GM18520 (cell line): ENCODE results near the gene MCM5.
"Not testable (repeated sequence)": the region's sequence is repeated elsewhere in the genome, so short reads cannot be mapped to it uniquely, and the experiment has no call there.

Experiments
- ATAC-seq: cut with Tn5 transposase; IDR thresholded peaks from one replicate; pipeline ENCODE4 v1.9.1; 2021; ENCODE audit not compliant: unreplicated experiment

The MCM5 gene

DNA sequence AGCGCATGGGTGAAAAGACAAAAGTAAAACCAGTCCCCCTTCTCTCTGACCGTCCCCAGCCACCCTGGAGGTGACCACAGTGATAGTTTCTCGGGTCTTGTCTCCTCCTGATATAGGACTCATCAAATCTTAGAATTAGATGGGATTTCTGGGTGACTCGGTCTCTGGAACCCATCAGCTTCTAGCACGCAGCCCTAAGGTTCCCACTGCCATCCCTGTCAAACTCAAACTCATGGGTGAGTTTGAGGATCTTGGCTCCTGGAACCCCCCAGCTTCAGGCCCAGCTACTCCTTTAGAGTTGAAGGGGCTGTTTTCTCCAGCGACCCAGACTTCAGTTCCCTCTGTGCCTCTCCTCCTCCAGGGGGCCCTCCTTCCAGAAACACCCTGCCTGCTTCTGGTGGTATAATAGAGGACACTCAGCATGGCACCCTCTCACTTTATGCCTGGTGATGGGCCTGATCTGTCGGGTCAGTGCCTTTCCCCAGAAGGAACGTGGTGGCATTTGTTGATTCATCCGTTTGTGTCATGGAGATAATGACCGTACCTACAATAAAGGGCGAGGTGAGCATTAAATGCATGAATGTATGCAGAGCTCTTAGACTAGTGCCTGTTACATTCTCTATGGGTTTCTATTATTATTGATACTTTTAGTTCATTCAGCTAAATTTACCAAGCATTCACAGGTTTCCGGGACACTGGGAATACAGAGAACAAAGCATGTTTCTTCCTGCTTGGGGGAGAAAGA is 31.7 kb downstream of the MCM5 start:
- ATAC-seq: no peak

DNA sequence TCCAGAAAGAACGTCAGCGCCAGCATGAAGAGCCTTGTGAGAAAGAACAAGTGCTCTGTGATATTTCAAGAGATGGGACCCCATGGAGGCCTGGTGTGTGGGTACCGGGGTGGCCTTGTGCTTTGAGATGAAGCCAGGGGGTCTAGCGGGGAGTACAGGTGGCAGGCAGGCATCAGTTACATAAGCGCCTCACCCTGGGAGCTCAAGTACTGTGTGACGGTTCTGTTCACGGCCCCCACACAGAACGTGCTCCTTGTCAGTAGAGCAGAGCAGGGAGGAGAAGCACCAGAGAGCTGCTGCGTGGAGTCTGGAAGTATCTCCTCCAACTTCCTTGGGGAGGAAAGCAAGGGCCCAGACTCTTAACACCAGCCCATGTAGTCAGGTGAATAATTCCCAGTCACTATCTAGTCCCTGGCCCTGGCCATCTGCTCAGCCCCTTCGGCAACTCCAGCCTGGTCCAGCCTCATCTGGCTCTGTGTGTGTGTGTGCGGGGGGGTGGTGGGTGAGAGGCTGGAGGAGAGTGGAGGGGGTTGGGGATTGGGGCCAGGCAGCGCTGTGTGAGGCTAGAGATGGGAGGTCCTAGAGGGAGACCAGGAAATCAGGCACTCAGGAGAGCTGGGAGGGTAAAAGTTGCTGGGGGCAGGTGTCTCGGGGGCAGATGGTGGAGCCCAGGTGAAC is 32.4 kb downstream of the MCM5 start:
- no peak for ATAC-seq

DNA sequence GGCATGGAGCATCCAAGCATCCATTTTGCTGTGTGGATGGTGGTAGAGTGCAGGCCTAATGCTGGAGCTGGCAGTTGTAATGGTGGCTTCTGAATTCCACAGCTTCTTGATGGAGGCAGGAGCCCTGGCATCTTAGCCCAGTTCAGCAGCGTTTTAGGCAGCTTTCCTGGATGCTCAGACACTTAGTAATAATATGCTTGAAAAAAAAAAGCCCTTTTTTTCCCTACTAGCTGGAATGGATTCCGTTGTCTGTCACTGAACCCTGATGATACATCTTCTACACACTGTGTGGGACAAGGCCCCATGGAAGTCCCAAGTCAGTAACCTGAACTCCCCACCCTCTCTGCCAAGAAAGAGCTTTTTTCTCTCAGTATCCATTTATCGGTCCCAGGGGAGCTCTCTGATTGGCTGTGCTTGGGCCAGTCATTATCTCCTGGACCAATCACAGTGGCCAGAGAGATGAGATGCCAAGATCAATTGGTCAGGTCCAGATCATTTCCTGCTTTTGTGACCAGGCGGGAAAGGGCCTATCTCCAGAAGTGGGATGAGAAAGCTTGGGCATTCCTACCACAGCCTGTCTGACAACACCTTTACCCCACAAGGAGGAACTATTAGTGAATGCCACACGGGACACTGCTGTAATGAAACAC is 34.2 kb downstream of the MCM5 start:
- no peak for ATAC-seq

DNA sequence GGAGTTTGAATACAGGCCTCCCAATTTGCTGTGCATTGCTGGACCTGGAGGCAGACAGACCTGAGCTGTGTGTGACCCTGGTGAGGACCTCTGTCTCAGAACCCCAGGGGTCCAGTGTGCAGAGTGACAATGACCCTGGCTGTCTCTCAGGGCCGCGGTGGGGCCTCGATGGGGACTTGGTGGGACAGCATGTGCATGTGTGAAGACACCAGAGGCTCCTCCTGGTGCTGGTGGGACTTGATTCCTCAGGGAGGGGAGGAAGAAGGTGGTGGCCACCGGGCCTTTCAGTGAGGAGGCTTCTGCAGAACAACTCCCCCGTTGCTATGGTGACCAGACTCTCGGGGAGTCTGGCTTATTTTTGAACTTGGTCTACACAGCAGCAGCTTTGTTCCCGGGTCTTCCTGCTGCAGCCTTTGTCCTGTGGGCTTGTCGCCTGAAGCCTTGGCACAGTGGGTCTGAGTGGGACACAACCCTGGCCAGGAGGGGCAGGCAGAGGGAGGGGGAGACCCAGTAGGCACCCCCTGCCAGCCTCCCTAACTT is 35.3 kb downstream of the MCM5 start:
- no peak for ATAC-seq

DNA sequence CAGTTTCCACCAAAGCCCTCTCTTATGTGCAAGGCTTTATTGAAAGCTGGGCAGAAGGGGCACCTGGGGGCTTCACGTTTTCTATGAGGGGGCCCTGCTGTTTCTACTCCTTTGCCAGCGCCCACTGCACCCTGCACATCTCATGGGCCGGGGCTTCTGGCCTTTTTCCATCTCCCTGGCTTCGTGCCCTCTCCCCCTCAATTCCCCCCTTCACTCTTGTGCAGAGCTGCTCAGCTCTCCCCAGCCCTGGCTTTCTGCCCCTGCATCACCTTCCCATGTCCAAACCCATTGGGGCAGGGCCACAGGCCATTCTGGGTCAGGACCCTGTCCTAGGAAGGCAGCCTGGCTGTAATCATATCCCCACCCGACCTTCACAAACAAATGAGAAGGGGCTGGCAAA is 36.5 kb downstream of the MCM5 start:
- ATAC-seq: no peak

DNA sequence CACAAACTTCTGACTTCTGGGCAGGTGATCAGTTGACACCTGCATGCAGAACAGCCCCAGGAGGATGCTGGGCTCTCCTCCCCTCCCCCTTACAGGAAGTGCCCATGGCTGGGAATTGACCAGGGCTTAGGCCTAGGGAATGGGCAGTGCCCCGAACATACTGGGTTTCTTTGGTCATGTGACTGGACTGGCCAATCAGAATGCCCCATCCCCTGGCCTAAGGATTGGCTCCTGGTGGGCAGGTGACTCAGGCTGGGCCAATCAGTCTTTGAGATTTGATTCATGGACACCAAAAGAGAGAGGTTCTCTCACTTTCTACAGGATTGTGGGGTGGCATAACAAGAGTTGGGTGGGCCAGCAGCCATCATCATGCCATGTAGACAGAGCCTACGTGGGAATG is 37.1 kb downstream of the MCM5 start:
- ATAC-seq: no peak

DNA sequence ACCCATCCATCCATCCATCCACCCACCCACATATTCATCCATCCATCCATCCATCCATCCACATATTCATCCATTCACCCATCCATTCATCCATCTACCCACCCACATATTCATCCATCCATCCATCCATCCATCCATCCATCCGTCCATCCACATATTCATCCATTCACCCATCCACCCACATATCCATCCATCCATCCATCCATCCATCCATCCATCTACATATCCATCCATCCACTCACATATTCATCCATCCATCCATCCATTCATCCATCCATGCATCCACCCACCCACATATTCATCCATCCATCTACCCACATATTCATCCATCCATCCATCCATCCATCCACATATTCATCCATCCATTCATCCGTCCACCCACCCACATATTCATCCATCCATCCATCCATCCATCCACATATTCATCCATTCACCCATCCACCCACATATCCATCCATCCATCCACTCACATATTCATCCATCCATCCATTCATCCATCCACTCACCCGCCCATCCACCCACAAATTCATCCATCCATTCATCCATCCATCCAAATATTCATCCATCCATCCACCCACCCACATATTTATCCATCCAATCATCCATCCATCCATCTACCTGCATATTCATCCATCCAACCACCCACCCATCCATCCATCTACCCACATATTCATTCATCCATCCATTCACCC is 38.9 kb downstream of the MCM5 start:
- not testable (repeated sequence) for ATAC-seq

DNA sequence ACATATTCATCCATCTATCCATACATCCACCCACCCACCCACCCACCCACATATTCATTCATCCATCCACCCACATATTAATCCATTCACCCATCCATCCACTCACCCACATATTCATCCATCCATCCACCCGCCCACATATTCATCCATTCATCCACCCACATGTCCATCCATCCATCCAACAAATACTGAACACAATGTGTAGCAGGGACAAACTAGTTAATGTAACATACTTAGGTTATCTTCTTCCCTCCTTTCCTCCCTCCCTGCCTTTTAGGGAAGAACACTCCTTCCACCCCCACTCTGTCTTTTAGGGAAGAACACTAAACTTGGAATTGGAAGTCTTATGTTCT is 39.4 kb downstream of the MCM5 start:
- ATAC-seq: no peak

DNA sequence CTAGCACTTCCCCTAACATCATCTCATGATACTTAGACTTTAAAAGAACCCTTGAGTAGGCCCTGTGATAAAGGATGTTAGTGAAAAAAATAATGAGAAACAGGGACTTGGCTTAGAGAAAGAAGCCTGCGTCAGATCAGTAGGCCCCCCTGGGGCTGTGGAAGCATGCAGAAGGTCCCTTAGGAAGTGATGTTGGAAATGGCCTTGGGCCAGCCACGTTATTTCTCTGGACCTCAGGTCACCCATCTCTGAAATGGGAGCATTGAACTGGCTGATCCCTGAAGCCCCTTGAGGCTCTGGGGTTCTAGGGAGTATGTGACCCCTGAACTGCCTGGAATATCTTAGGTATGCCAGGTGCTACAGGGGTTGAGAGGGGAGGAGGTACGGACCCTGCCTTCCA is 40.2 kb downstream of the MCM5 start:
- ATAC-seq: no peak

DNA sequence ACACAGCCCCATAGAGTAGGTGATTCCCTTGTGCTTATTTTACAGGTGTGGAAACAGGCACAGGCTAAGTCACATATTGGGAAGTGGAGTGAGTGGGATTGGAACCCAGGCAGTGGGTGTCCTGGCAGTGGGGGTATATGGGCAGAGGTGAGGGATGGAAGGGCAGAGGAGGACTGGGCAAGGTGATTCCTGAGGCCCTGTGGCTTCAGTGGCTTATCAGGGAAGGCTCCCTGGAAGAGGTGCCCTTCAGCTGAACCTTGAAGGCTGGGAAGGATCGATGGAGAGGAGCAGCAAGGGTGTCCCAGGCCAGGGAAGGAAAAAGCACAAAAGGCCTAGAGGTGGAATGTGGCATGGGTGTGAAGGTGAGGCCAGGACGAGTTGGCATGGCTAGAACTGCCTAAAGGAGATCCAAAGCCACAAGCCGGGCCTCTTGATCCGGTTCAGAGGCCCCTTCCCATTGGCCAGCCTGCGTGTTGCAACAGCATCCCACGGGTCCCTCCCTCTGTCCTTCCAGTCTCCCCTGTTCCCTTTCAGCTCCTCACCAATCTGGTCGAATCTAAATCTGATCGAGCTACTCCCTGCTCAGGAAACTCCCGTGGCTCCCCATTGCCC is 41.7 kb downstream of the MCM5 start:
- ATAC-seq: no peak

DNA sequence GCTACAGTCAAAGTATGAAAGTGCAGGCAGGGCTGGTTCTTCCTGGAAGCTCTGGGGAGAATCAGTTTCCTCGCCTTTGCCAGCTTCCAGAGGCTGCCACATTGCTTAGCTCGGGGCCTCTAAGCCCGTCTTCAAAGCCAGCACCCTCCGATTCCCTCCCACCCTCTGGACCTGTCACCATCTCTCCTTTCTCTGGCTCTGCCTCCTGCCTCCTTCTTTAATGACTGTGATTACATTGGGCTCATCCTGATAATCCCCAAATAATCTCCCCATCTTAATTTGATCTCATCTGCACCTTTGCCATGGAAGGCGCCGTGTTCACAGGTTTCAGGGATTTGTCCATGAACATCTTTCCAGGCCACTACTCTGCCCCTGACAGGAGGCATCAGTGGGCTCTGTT is 42.5 kb downstream of the MCM5 start:
- ATAC-seq: no peak

DNA sequence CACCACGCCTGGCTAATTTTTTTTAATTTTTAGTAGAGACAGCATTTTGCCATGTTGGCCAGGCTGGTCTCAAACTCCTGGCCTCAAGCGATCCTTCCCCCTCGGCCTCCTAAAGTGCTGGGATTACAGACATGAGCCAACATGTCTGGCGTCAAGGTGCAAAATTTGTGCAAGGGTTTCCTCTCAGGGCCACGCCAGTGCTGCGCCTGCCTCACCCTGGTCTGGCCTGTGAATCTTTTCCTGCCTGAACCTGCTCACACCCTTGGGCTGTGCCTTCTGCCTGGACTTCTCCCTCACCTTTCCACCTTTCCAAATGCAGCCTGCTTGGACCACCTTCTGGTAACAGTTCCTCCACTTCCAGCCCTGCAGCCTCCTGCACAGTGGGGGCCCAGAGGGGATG is 43.4 kb downstream of the MCM5 start:
- no peak for ATAC-seq

DNA sequence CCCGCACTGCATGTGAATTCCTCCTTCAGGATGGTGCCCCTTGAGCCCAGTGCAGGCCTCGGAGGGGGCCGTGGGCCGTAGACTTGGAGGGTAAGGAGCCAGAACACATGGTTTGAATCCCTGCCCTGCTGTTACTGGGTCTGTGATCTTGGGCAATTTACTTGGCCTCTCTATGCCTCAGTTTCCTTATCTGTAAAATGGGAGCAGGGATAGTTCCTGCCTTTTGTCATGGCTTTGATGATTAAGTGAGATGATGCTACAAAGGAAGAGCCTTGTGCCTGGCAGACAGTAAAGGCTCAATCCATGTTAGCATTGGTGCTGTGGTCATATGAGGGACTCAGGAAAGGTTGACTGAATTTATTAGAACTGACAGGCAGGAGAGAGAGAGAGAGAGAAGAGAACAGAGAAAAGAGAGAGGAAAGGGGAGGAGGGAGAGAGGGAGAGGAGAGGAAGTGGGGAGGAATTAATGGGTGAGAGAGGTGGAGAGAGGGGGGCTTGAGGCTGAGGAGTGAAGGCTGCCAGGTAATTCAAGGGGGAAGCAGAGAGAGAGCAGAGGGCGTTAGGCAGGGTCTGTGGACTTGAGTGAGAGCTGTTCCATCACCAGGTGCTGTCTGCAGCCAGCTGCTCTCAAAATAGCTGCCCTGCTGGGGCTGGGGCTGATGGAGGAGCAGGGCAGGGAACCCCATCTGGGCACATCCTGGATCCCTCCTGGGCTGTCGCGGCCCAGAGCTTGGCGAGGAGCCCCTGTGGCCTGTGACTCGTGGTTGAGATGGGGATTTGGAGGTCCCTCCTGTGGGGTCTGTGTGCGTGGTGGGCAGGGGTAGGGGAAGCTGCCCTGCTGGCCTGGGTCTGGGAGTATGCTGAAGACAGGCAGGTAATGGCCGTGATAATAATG is 44.1 kb downstream of the MCM5 start:
- no peak for ATAC-seq

DNA sequence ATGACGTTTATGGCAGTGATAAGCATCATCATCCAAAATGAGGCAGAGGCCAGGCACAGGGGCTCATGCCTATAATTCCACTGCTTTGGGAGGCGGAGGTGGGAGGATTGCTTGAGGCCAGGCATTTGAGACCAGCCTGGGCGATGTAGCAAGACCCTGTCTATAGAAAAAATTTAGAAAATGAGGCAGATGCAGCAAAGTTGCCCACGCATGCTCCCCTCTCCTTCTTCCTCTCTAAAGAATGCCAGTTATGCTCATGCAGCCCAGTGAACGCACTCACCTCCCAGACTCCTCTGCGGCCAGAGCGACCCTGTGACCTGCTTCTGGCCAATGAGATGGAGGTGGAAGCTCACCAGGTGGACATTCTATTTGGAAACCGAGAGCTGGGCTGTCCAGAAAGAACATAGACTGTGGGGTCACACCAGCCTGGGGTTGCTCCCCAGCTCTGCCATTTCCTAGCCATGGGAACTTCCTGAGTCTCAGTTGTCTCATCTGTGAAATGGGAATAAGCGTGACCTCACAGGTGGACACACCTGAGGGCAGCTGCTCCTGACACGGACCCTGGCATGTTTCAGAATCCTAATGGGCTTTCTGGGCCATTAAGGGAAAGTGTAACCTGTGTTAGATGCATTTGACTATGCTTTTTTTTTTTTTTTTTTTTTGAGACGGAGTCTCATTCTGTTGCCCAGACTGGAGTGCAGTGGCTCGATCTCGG is 44.9 kb downstream of the MCM5 start:
- no peak for ATAC-seq

DNA sequence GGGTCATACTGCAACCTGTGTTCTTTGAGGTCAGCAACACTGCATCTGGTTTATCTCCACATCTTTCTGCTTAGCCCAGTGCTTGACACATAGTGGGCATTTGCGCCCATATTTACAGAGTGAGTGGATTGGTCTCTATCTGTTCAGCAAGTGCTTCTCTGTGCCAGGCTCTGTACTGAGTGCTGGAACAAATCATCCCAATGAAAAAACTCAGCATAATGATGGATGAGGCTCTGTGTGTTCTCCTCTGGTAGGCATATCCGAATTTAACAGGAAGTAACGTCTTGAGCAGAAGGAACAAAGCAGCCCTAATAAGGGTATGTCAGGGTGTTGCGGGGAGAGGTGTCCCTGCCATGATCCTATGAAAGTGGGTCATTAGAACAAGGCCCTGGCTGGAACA is 46.0 kb downstream of the MCM5 start:
- no peak for ATAC-seq

DNA sequence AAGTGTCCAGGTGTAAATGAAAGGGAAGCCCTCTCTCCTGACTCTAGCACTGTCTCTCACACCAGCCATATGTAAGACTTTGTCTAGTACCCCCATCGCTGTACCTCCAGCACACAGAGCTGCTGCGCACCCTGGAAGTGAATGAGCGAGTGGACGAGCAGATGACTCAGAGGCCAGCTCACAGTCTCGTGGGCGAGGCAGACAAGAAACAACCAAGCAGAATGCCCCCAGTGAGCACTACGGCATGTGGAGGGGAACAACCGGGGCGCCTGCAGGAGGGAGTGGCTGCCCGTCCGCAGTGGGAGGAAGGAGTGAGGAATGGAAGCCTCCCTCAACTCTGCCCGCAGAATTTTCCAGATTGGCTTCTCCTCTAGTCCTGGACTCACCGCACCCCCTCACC is 46.4 kb downstream of the MCM5 start:
- ATAC-seq: no peak

DNA sequence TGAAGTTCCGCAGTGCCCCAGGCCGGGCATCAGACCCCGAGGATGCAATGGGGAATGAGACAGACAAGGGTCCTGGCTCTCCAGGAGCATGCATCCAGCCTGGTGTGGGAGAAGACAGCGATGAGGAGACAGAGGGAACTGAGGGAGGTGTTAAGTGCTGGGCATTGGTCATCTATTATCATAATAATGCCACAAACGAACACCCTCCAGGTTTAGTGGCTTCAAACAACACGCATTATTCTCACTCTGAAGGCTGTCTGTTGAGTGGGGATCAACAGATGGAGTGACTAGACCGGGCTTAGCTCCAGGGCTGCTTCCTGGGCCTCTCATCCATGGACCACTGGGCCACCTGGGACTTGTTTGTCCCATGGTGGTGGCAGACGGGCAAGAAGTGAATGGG is 48.6 kb downstream of the MCM5 start:
- ATAC-seq: no peak

DNA sequence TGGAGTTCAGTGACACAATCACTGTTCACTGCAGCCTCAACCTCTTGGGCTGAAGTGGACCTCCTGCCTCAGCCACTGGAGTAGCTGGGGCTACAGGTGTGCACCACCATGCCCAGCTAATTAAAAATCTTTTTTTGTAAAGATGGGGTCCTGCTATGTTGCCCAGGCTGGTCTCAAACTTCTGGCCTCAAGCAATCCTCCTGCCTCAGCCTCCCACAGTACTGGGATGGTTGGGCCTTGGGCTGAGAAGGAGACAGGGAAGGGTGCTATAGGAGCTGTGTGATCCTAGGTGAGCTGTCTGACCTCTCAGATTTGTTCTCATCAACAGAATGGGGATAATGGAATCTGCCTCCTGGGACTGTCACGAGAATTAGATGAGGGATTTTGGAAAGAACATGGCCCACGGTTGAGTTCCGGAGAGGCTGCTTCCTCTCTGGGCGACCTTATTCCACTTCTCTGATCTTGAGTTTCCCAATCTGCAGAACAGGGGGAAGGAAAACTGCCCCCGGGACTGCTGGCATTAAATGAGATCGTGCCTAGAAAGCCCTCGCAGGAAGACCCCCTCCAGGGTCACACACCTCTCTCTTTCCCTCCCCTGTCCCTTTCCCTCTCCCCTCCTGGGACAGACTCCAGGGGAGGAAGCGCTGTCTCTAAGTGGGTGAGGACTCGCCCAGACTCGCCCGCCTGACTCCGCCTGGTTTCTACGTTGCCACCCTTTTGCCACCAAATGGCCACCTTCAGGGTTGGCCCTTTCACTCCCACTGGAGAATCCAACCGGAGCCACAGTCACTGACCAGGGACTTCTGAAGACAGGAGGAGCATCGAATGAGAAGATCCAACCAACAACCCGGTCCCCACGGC is 50.1 kb downstream of the MCM5 start:
- ATAC-seq: no peak
